Suprapubic skin (tissue), 4 donors: ENCODE measurements around the gene CADPS. TPM values are rescaled to one million over a fixed set of nuclear protein-coding genes. Genes with fewer than 3 reads are reported as not detected.

Experiments used
- DNase-seq, 2 donors: peaks; one replicate each; pipeline ENCODE4 v3.0.0-alpha.2; 2019; ENCODE audit warnings: low spot score in 2 of 2
- H3K27ac ChIP-seq: fragments of 200-600 bp; sonication (generic); one replicate; pipeline ENCODE4 v1.5.1; 2019
- H3K27me3 ChIP-seq: fragments of 200-600 bp; sonication (generic); one replicate; pipeline ENCODE4 v1.5.1; 2019
- H3K36me3 ChIP-seq: fragments of 200-600 bp; sonication (generic); one replicate; pipeline ENCODE4 v1.5.1; 2019
- H3K4me1 ChIP-seq: fragments of 200-600 bp; sonication (generic); one replicate; pipeline ENCODE4 v1.5.1; 2019
- H3K4me3 ChIP-seq: fragments of 200-600 bp; sonication (generic); one replicate; pipeline ENCODE4 v1.5.1; 2019; ENCODE audit warnings: mild to moderate bottlenecking
- H3K9me3 ChIP-seq: fragments of 200-600 bp; sonication (generic); one replicate; pipeline ENCODE4 v1.5.1; 2019
- CTCF ChIP-seq, 2 donors: fragments of 200-600 bp in 1 of 2; fragments of 450-650 bp in 1 of 2; sonication (generic) in 1 of 2; IDR thresholded peaks; one replicate each; pipeline ENCODE4 v1.5.1; 2016 to 2019; ENCODE audit warnings: antibody characterized with exemption in 2 of 2, mild to moderate bottlenecking in 1 of 2, moderate library complexity in 1 of 2
- EP300 ChIP-seq: sonication (generic); formaldehyde crosslinking; IDR thresholded peaks from one replicate; pipeline ENCODE4 v1.6.1; 2017; ENCODE audit warnings: antibody characterized with exemption
- POLR2A ChIP-seq, 2 donors: fragments of 450-650 bp; IDR thresholded peaks; one replicate each; pipeline ENCODE4 v1.6.1; 2017; ENCODE audit warnings: antibody characterized with exemption in 2 of 2, mild to moderate bottlenecking in 2 of 2, moderate library complexity in 2 of 2
- POLR2AphosphoS5 ChIP-seq, 3 donors: sonication (generic); formaldehyde crosslinking; IDR thresholded peaks; one replicate each; pipeline ENCODE4 v1.6.1; 2017; ENCODE audit warnings: antibody characterized with exemption in 3 of 3
- WGBS: methylation state at CpG from one replicate; pipeline ENCODE4 v1.1.5; 2018; 5-methylcytosine and 5-hydroxymethylcytosine counted together
- total RNA-seq, 4 donors: library from RNA; depleted of rRNA; stranded (reverse); fragments of >200 nt; gene quantifications; one replicate each; pipeline ENCODE4 v1.1.0, GENCODE V29; 2016

CADPS gene
- total RNA-seq, 4 donors from 2014 or later: 0.57 to 3.8 (median 3.0) TPM

GRCh38 chr3:62797132-62797531 lies 78.1 kb downstream of the CADPS start:
- Histone ChIP-seq H3K9me3 (no peaks in the 10 kb centered on the region), H3K36me3 (no peaks in the 10 kb centered on the region), H3K27ac (no peak overlapping the region), H3K27me3 (no peaks in the 10 kb centered on the region), H3K4me3 (no peak overlapping the region), H3K4me1 (no peaks in the 10 kb centered on the region)
- DNase-seq: no peak
- TF ChIP-seq POLR2A (IDR thresholded peaks at IDR 0.05) (no peak), CTCF (IDR thresholded peaks at IDR 0.05) (no peak), POLR2AphosphoS5 (IDR thresholded peaks at IDR 0.05) (no peak), EP300 (no peak)
- WGBS: 46% methylated on average over 3 of the region's 3 CpGs

GRCh38 chr3:62795978-62796657 lies 79.1 kb downstream of the CADPS start:
- H3K4me1 ChIP-seq: no peaks in the 10 kb centered on the region
- no peak overlapping the region for H3K27ac ChIP-seq
- no peaks in the 10 kb centered on the region for H3K9me3 ChIP-seq
- TF ChIP-seq POLR2AphosphoS5 (IDR thresholded peaks at IDR 0.05): no peak
- no peak for TF ChIP-seq CTCF (IDR thresholded peaks at IDR 0.05)
- TF ChIP-seq EP300: no peak
- no peak for TF ChIP-seq POLR2A (IDR thresholded peaks at IDR 0.05)
- H3K27me3 ChIP-seq: no peaks in the 10 kb centered on the region
- DNase-seq: no peak
- 82% methylated on average over 2 of the region's 2 CpGs for WGBS
- H3K4me3 ChIP-seq: no peak overlapping the region
- no peaks in the 10 kb centered on the region for H3K36me3 ChIP-seq

GRCh38 chr3:62793946-62794345 lies 81.3 kb downstream of the CADPS start:
- no peaks in the 10 kb centered on the region for H3K36me3 ChIP-seq
- H3K27ac ChIP-seq: no peak overlapping the region
- no peak overlapping the region for H3K4me3 ChIP-seq
- 84% methylated on average over 2 of the region's 2 CpGs for WGBS
- TF ChIP-seq EP300 (no peak), POLR2A (IDR thresholded peaks at IDR 0.05) (no peak), POLR2AphosphoS5 (IDR thresholded peaks at IDR 0.05) (no peak), CTCF (IDR thresholded peaks at IDR 0.05) (no peak)
- H3K4me1 ChIP-seq: no peaks in the 10 kb centered on the region
- no peaks in the 10 kb centered on the region for H3K9me3 ChIP-seq
- DNase-seq: no peak
- no peaks in the 10 kb centered on the region for H3K27me3 ChIP-seq

- 90% methylated on average over 1 of the region's 1 CpG for WGBS
- TF ChIP-seq EP300 (no peak), POLR2AphosphoS5 (IDR thresholded peaks at IDR 0.05) (no peak), CTCF (IDR thresholded peaks at IDR 0.05) (no peak), POLR2A (IDR thresholded peaks at IDR 0.05) (no peak)
- no peaks in the 10 kb centered on the region for H3K4me1 ChIP-seq
- DNase-seq: no peak
- no peak overlapping the region for H3K27ac ChIP-seq
- H3K27me3 ChIP-seq: no peaks in the 10 kb centered on the region
- H3K36me3 ChIP-seq: no peaks in the 10 kb centered on the region
- no peak overlapping the region for H3K4me3 ChIP-seq
- H3K9me3 ChIP-seq: no peaks in the 10 kb centered on the region
These were observed 89.8 kb downstream of the CADPS start for GRCh38 chr3:62785384-62785783.

GRCh38 chr3:62781121-62781520 lies 94.1 kb downstream of the CADPS start:
- H3K9me3 ChIP-seq: no peaks in the 10 kb centered on the region
- no peak for DNase-seq
- no peak overlapping the region for H3K27ac ChIP-seq
- WGBS: 56% methylated on average over 3 of the region's 3 CpGs
- no peak overlapping the region for H3K4me3 ChIP-seq
- H3K27me3 ChIP-seq: no peaks in the 10 kb centered on the region
- no peaks in the 10 kb centered on the region for H3K36me3 ChIP-seq
- H3K4me1 ChIP-seq: no peaks in the 10 kb centered on the region
- TF ChIP-seq CTCF (IDR thresholded peaks at IDR 0.05): no peak
- TF ChIP-seq POLR2AphosphoS5 (IDR thresholded peaks at IDR 0.05): no peak
